ENCODE measurements around the gene IGF1R. TPM values are rescaled to one million over a fixed set of nuclear protein-coding genes. Genes with fewer than 3 reads are reported as not detected.

The IGF1R gene
- total RNA-seq, 1 donor from 2014 or later: 97.7 TPM

- H3K27me3 ChIP-seq: no peaks in the 10 kb centered on the region
- no peak for DNase-seq (ENCODE audit: extremely low spot score in 2 of 2)
- H3K27ac ChIP-seq: no peak overlapping the region
- TF ChIP-seq POLR2AphosphoS5 (IDR thresholded peaks at IDR 0.05; ENCODE audit: insufficient read depth in 1 of 2, low read depth in 1 of 2) (no peak), POLR2A (IDR thresholded peaks at IDR 0.05) (no peak), CTCF (IDR thresholded peaks at IDR 0.05) (no peak)
- H3K36me3 ChIP-seq: no peaks in the 10 kb centered on the region
- no peak overlapping the region for H3K4me3 ChIP-seq
- no peaks in the 10 kb centered on the region for H3K9me3 ChIP-seq
- intact Hi-C loops (cut with DNase I): no loop called here
- H3K4me1 ChIP-seq: peaks cover 58% of the 10 kb centered on the region
Measured at GRCh38 chr15:98737721-98738120, 89.4 kb downstream of the IGF1R start.

- Histone ChIP-seq H3K27ac (no peak overlapping the region), H3K4me1 (peaks cover 58% of the 10 kb centered on the region), H3K36me3 (no peaks in the 10 kb centered on the region), H3K27me3 (no peaks in the 10 kb centered on the region), H3K4me3 (no peak overlapping the region), H3K9me3 (no peaks in the 10 kb centered on the region)
- DNase-seq (ENCODE audit: extremely low spot score in 2 of 2): no peak
- intact Hi-C loops (cut with DNase I): no loop called here
- TF ChIP-seq POLR2AphosphoS5 (IDR thresholded peaks at IDR 0.05; ENCODE audit: insufficient read depth in 1 of 2, low read depth in 1 of 2): no peak
- TF ChIP-seq CTCF (IDR thresholded peaks at IDR 0.05): no peak
- no peak for TF ChIP-seq POLR2A (IDR thresholded peaks at IDR 0.05)
Measured at GRCh38 chr15:98738689-98739401, 90.5 kb downstream of the IGF1R start.

GRCh38 chr15:98740295-98740694 lies 92.0 kb downstream of the IGF1R start:
- Histone ChIP-seq H3K27ac (no peak overlapping the region), H3K4me1 (peaks cover 57% of the 10 kb centered on the region), H3K4me3 (no peak overlapping the region), H3K36me3 (no peaks in the 10 kb centered on the region), H3K9me3 (no peaks in the 10 kb centered on the region), H3K27me3 (no peaks in the 10 kb centered on the region)
- intact Hi-C loops (cut with DNase I): no loop called here
- no peak for DNase-seq (ENCODE audit: extremely low spot score in 2 of 2)
- TF ChIP-seq POLR2A (IDR thresholded peaks at IDR 0.05): no peak
- no peak for TF ChIP-seq POLR2AphosphoS5 (IDR thresholded peaks at IDR 0.05; ENCODE audit: insufficient read depth in 1 of 2, low read depth in 1 of 2)
- TF ChIP-seq CTCF (IDR thresholded peaks at IDR 0.05): no peak

GRCh38 chr15:98740963-98741362 lies 92.6 kb downstream of the IGF1R start:
- DNase-seq (ENCODE audit: extremely low spot score in 2 of 2): no peak
- TF ChIP-seq POLR2A (IDR thresholded peaks at IDR 0.05) (no peak), CTCF (IDR thresholded peaks at IDR 0.05) (no peak), POLR2AphosphoS5 (IDR thresholded peaks at IDR 0.05; ENCODE audit: insufficient read depth in 1 of 2, low read depth in 1 of 2) (no peak)
- Histone ChIP-seq H3K27me3 (no peaks in the 10 kb centered on the region), H3K4me1 (peaks cover 57% of the 10 kb centered on the region), H3K4me3 (no peak overlapping the region), H3K27ac (no peak overlapping the region), H3K9me3 (no peaks in the 10 kb centered on the region), H3K36me3 (no peaks in the 10 kb centered on the region)
- intact Hi-C loops (cut with DNase I): no loop called here

- Histone ChIP-seq H3K36me3 (no peaks in the 10 kb centered on the region), H3K9me3 (no peaks in the 10 kb centered on the region), H3K4me1 (peaks cover 58% of the 10 kb centered on the region), H3K27ac (no peak overlapping the region), H3K27me3 (no peaks in the 10 kb centered on the region), H3K4me3 (no peak overlapping the region)
- intact Hi-C loops (cut with DNase I): no loop called here
- no peak for DNase-seq (ENCODE audit: extremely low spot score in 2 of 2)
- TF ChIP-seq CTCF (IDR thresholded peaks at IDR 0.05) (no peak), POLR2A (IDR thresholded peaks at IDR 0.05) (no peak), POLR2AphosphoS5 (IDR thresholded peaks at IDR 0.05; ENCODE audit: insufficient read depth in 1 of 2, low read depth in 1 of 2) (no peak)
Measured at GRCh38 chr15:98743177-98743576, 94.8 kb downstream of the IGF1R start.
